ENCODE measurements around the gene CDH16.

CDH16 gene

DNA sequence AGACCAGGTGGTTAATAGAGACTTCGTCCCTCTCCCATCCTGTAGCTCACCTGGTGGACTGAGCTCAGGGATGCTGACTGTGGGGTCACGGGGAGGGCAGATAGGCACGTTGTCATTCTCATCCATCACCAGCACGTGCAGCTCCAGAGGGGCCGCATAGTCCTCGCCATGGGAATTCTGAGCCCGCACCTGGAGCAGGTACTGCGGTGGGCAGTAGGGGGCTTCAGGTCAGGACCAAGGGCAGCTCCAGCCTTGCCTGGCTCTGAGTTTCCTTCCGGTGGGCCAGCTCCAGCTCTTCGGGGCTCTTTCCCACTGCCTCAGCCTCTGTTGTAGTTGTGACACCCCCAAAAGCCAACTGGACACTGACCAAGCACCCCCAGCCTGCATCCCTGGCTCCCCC is 5.6 kb downstream of the CDH16 start:
- FAIRE-seq (no peak), DNase-seq (ENCODE audit: low spot score) (no peak)

DNA sequence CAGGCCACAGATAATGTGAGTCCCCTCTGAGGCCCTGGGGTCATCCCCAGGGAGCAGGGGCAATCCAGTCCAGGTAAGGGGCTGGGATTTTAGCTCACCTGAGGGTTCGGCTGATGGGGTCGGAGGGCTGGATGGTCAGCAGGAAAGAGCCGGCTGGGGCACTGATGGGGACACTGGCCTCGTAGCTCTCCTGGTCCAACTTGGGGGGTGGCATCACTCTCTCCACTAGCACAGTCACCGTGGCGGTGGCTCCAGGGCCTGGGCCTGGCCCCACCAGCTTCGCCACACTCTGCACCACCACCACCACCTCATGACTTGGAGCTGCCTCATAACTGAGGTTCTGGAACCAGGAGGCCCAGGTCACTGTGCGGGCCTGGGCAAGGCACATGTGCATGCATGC is 6.9 kb downstream of the CDH16 start:
- DNase-seq (ENCODE audit: low spot score) (no peak), FAIRE-seq (no peak)

GRCh38 chr16:66911112-66911511 is 7.6 kb downstream of the CDH16 start:
- no peak for FAIRE-seq

DNA sequence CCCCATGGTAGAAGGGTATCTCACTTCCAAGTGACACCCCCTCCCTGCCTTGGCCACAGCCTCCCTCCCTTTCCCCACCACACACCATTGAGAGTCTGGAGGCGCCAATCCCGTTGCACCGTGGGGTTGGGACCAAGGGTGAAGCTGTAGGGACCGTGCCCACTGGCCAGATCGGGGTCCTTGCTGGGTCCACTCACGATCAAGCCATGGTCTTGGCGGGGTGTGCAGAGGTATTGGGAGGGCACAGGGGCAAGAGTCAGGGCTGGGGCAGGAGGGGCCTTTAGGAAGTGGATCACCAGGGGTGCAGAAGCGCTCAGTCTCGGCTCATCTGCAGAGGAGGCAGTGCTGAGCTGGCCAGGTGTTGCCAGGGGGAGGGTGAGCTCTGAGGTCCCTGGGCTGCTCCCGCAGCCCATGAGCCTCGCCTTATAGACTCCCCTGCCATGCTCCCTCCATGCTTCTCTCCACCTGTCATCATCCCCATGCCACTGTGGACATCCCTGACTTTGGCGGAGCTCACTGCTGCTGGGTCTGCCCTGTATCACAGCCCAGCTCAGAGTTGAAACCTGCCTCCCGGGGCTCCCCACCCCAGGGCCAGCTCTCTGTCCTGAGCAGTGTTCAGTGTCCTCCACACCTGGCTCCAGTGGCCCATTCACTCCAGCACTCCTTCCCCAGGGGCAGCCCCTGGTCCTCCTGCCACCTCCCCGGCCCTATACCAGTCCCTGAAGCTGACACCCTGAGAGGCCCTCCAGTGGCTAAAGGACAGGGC is 8.3 kb downstream of the CDH16 start:
- FAIRE-seq (no peak), DNase-seq (ENCODE audit: low spot score) (no peak)

More at GRCh38 chr16:66911112-66911511, 7.6 kb downstream of the CDH16 start:
- no peak for DNase-seq (ENCODE audit: low spot score)

GRCh38 chr16:66908762-66909559 is 9.7 kb downstream of the CDH16 start:
- no peak for FAIRE-seq
- no peak for DNase-seq (ENCODE audit: low spot score)

DNA sequence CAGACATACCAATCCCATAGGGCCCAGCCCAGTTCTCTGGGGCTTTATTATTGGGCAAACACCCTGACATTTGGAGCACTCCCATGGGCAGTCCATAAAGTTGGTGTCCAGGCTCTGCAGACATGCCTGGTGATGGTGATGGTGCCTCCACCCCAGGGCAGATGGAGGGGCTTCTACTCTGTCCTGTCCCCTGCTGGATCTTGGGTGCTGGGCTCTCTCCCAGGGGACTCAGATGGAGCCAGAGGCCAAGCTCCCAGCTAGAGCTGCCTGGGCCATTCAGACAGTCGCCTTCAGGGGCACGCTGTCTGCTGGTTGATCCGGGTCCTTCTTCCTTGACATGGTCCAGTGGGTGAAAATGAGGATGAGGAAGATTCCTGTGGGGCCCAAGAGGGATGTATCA is 10.6 kb downstream of the CDH16 start:
- DNase-seq (ENCODE audit: low spot score), result no peak
- FAIRE-seq, result no peak

DNA sequence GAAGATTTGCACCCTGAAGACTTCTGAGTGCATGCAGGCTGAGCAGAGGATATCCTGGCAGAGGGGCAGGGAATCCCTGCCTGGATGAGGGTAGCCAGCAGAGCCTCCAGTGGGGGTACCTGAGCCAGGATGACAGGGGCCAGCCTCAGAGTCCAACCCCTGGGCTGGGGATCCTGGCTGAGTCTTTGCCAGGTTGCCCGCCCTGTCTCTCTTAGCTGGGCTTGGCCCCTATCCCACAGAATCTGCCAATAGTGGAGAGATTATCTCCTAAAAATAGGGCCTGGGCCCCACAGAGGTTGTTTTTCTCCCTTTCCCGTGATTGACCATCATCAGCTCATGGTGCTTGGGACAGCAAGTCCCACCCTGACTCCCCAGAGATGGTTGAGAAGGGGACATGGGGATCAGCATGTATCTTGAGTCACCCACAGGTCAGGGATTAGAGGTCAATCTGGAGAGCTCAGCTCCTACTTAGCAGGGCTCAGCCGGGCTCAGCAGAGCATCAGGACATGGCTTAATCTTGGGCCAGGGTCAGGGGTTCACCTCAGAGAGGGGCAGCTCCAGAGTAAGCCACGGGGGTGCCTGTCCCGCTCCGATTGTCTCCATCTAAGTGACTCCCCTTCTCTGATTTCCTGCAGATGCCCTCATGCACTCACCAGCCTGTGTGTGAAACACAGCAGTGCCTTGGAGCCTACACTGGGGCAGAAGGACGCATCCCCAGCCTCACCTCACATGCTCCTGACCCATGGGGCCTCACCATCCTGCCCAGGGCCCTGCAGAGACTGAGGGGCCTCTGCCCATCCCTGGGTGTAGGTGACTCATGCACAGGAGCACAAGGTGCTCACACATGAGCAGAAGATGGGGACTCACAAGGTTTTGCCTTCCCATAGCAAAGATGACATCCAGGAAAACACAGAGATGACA is 11.5 kb downstream of the CDH16 start:
- DNase-seq (ENCODE audit: low spot score) (no peak), FAIRE-seq (no peak)

GRCh38 chr16:66905633-66906539 is 12.8 kb downstream of the CDH16 start:
- no peak for DNase-seq (ENCODE audit: low spot score)
- FAIRE-seq, result no peak

GRCh38 chr16:66904846-66905632 is 13.6 kb downstream of the CDH16 start:
- no peak for DNase-seq (ENCODE audit: low spot score)
- no peak for FAIRE-seq

DNA sequence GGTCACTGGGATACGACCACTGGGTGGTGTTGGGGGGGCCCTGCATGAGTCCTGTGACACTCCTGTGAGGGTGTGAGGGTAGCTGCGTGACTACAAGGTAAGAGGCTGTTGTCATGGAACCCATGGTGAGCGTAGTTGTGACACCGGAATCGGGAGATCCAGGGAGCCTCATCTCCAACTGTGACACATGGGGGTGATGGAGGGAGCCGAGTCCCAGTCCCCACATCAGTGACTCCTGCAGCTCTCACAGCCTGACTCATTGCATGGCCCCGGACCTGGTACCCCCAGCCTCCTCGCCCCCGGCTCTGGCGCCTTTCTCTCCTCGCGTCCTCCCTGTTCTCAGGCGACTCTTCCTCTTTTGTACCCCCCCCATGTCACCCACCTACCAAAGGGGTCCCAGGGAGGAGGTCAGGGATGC is 14.2 kb downstream of the CDH16 start:
- DNase-seq (ENCODE audit: low spot score) (no peak), FAIRE-seq (no peak)

DNA sequence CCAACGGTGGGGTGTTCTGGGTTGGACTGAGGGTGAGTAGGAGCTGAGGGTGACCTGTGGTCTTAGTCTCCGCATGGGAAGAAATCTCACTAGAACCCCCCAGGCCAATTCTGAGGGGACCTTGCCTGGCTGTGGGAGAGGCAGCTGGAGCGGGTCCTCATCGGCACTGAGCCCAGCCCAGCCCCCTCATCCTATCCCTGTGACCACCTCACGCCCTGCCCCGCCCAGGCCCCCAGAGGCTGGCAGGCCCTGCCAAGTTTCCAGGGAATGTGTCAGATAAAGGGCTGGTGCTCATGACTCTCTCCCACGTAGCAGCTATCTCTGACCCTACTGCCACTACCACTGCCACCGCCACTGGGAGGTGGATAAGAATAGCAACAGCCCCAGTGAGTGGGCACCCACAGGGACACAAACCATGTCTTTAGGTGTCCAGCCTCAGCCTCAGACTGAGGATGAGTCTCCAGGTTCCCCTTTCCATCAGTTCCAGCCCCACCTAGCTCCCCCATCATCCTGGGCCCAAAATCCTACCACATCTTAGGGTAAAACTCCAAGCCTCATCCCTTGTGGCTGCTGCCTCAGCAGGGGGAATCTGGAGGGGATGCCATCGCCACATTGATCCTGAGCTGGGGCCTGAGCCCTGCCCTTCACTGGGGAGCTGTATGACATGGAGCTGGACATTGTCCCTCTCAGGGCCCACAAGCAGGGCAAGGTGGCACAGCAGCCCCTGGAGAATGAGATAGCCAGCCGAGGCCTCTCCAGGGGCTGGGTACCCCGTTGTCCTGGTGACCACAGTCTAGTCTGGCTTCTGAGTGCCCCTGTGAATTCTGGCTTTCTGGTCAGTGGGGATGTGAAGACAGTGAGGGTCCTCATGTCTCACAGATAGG is 14.9 kb downstream of the CDH16 start:
- no peak for FAIRE-seq

GRCh38 chr16:66902648-66903543 is 15.8 kb downstream of the CDH16 start:
- DNase-seq (ENCODE audit: low spot score) (no peak), FAIRE-seq (no peak)

More for the DNA sequence above, 14.9 kb downstream of the CDH16 start:
- DNase-seq (ENCODE audit: low spot score), result no peak

- DNase-seq (ENCODE audit: low spot score), result no peak
- no peak for FAIRE-seq
These were observed 17.1 kb downstream of the CDH16 start for GRCh38 chr16:66901626-66902025.

DNA sequence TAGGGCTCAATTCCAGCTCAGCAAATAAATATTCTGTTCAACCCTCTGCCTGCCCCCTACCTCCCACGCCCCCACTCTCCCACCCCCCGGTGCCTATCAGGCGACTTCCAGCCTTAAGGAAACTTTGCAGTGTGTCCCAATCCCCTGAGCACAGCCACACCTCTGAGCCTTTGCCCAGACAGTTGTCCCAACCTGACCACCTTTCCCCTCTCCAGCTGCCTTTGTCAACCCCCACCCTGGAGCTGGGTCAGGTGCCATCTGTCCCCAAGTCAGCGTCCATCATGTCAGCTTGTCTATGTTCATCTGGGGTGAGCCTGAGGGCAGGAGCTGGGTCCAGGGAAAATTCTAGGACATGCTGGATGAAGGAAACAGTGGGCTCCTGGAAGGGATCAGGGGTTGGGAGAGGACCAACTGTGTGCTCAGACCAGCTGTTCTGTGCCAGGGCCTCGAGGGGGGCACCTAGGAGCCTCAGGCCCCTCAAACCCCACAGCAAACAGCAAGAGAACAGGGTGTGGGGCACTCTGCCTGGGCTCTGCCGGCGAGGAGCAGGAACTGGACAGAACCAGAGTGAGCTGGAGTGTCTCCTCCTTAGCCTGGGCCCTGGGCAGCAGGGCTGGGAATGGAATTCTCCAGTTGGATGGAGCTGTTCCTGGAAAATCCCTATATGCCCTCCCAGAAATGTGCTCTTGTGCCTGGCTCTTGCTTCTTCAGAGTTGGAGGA is 17.8 kb downstream of the CDH16 start:
- no peak for DNase-seq (ENCODE audit: low spot score)
- no peak for FAIRE-seq

DNA sequence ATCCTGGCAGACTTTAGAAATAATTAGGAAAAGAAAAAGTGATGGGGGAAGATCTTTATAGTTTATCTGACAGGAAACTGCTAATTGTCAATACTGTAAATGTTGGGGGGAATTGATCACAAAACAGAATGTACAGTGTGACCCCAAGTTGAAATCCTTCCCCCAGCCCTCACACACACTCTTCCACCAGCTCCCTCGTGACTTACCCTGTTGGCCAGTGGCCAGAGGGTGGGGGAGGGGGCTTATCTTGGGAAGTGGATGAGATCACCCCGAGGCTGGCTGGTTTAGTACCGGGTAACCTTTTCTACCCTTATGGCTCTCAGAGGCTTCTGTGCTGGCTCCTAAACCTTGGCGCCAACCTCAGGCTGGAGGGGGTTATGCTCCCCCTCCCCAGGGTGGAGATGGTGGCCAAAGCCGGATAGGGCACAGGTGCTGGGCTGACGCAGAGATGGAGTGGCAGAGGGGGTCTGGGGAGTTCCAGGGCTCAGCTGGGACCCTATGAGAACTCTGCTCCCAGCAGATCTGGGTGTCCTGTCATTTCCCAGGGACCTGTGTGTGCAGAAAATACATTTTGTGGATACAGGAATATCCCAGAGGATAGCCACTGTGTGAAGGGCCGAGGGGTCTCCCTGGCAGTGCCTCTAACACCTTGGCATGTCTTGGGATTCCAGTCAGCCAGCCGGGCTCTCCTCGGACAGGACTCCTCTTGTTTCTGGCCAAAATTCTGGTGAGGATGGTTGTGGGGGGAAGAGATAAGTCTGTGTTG is 18.6 kb downstream of the CDH16 start:
- FAIRE-seq (no peak), DNase-seq (ENCODE audit: low spot score) (peak; percentile 67)

DNA sequence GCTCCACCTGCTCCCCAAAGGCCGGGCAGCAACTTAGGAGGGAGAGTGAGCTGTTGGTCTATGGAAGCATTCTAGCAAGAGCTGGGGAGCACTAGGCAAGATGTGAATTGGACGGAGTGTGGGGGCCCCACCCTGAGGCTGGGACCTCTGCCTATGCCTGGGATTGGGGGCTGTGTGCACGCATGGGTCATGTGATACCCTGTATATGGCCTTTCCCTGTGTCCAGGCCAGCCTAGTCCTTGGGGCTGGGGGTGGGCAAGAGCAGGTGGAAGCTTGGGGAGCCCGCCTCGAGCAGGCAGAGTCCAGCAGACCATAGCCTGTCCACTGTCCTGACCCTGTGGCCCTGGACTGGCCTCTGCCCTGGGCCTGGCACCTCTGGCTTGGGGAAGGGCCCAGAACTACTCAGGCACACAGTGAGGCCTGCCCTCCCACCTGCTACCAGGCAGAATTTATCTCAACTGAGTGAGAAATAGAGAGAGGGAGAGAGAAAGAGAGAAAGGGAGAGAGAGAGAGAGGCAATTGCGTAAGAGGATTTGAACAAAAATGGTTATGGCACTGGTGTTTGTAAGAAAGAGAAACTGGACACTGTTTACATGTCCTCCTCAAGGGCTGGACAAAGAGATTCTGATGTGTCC is 19.3 kb downstream of the CDH16 start:
- no peak for FAIRE-seq

More for the DNA sequence above, 19.3 kb downstream of the CDH16 start:
- DNase-seq (ENCODE audit: low spot score), result no peak
